Vagina (tissue), 2 donors: ENCODE measurements around the gene CD58.

Experiments
- CTCF ChIP-seq, 3 experiments: fragments of 450-650 bp in 2 of 3; fragments of 200-600 bp in 1 of 3; sonication (generic) in 1 of 3; IDR thresholded peaks; one replicate each; pipeline ENCODE4 v1.5.1; 2017 to 2019; ENCODE audit warnings: antibody characterized with exemption in 3 of 3, mild to moderate bottlenecking in 2 of 3, moderate library complexity in 2 of 3
- POLR2A ChIP-seq, 2 donors: fragments of 450-650 bp; IDR thresholded peaks; one replicate each; pipeline ENCODE4 v1.6.1; 2017; ENCODE audit warnings: antibody characterized with exemption in 2 of 2, mild to moderate bottlenecking in 2 of 2, moderate library complexity in 2 of 2

- no peak for TF ChIP-seq CTCF (IDR thresholded peaks at IDR 0.05)
- no peak for TF ChIP-seq POLR2A (IDR thresholded peaks at IDR 0.05)
Observed at GRCh38 chr1:116546354-116546977, 24.4 kb downstream of the CD58 start.
